IMR-90 (cell line): ENCODE results near the gene NISCH. TPM values are rescaled to one million over a fixed set of nuclear protein-coding genes. Genes with fewer than 3 reads are reported as not detected.
A peak's percentile ranks its signal among the peaks of the same experiment; 100 is the strongest.

Experiments
- ATAC-seq: fragments of 200-7000 bp; cut with Tn5 transposase; 2 replicates; pipeline ENCODE4 v1.9.1; 2020; ENCODE audit warnings: low read depth, mild to moderate bottlenecking, moderate library complexity
- BruUV-seq: library from RNA; stranded (reverse); fragments of 400-500 nt; replicated peaks from 2 replicates; lab custom pipeline; 2021; lab: Mats Ljungman, UMichigan
- CTCF ChIA-PET: fragments of 300-600 bp; formaldehyde crosslinking; extraction: SDS; loops from one replicate; lab custom pipeline; 2021; ENCODE audit warnings: antibody characterized with exemption; lab: Yijun Ruan, JAX
- POLR2A ChIA-PET: fragments of 300-600 bp; sonication (Branson Sonifier 250); formaldehyde crosslinking; loops from one replicate; lab custom pipeline; 2022; ENCODE audit warnings: antibody characterized with exemption; ENCODE audit not compliant: unreplicated experiment; lab: Charles Lee
- DNase-seq: peaks from one replicate; pipeline ENCODE4 v3.0.0; 2013
- H2AFZ ChIP-seq: replicated peaks from 2 replicates; pipeline ENCODE3; 2013; ENCODE audit warnings: low read length, mild to moderate bottlenecking; ENCODE audit not compliant: poor library complexity
- H2AK5ac ChIP-seq: 2 replicates; pipeline ENCODE4 v1.6.1; 2013; ENCODE audit warnings: low read depth, low read length, inconsistent platforms
- H2AK9ac ChIP-seq: replicated peaks from 2 replicates; pipeline ENCODE3; 2013; ENCODE audit warnings: mild to moderate bottlenecking, low read depth, low read length, moderate library complexity; ENCODE audit not compliant: poor library complexity
- H2BK120ac ChIP-seq: 2 replicates; pipeline ENCODE4 v1.6.1; 2013; ENCODE audit warnings: low read depth, low read length, inconsistent platforms
- H2BK15ac ChIP-seq: 3 replicates; pipeline ENCODE4 v1.6.1; 2013; ENCODE audit warnings: low read depth, low read length, inconsistent platforms
- H2BK20ac ChIP-seq: 2 replicates; pipeline ENCODE4 v1.6.1; 2013; ENCODE audit warnings: low read depth, mild to moderate bottlenecking, inconsistent platforms, low read length, moderate library complexity
- H2BK5ac ChIP-seq: 2 replicates; pipeline ENCODE4 v1.6.1; 2013; ENCODE audit warnings: mild to moderate bottlenecking, low read depth, low read length, inconsistent platforms; ENCODE audit not compliant: poor library complexity, severe bottlenecking
- H3K14ac ChIP-seq: replicated peaks from 2 replicates; pipeline ENCODE4 v1.6.1; 2013; ENCODE audit warnings: low read depth, low read length, inconsistent platforms
- H3K18ac ChIP-seq: 2 replicates; pipeline ENCODE4 v1.6.1; 2013; ENCODE audit warnings: low read depth, low read length, control low read depth
- H3K23ac ChIP-seq: 2 replicates; pipeline ENCODE4 v1.6.1; 2013; ENCODE audit warnings: low read depth, low read length, inconsistent platforms
- H3K27ac ChIP-seq: 2 replicates; pipeline ENCODE4 v1.5.1; 2013; ENCODE audit warnings: mild to moderate bottlenecking, control low read depth, low read length; ENCODE audit not compliant: insufficient read depth
- H3K27me3 ChIP-seq: 2 replicates; pipeline ENCODE4 v1.6.1; 2013; ENCODE audit warnings: low read length; ENCODE audit not compliant: control insufficient read depth, insufficient read depth
- H3K36me3 ChIP-seq: 2 replicates; pipeline ENCODE4 v1.6.1; 2013; ENCODE audit warnings: low read length, mixed read lengths; ENCODE audit not compliant: control insufficient read depth, insufficient read depth
- H3K4ac ChIP-seq: 2 replicates; pipeline ENCODE4 v1.6.1; 2013; ENCODE audit warnings: low read depth, low read length, inconsistent platforms
- H3K4me1 ChIP-seq: 2 replicates; pipeline ENCODE4 v1.6.1; 2013; ENCODE audit warnings: low read length, mixed read lengths; ENCODE audit not compliant: control insufficient read depth, insufficient read depth
- H3K4me2 ChIP-seq: 2 replicates; pipeline ENCODE4 v1.6.1; 2013; ENCODE audit warnings: low read depth, mild to moderate bottlenecking, control low read depth, low read length, moderate library complexity
- H3K4me3 ChIP-seq: 2 replicates; pipeline ENCODE4 v1.5.1; 2013; ENCODE audit warnings: low read depth, mild to moderate bottlenecking, control low read depth, low read length, moderate library complexity; ENCODE audit not compliant: insufficient read depth
- H3K56ac ChIP-seq: 2 replicates; pipeline ENCODE4 v1.6.1; 2013; ENCODE audit warnings: low read length, inconsistent platforms; ENCODE audit not compliant: insufficient read depth; ENCODE audit errors: extremely low read depth
- H3K79me1 ChIP-seq, 2 experiments: 2 replicates each; pipeline ENCODE4 v1.6.1; 2013; ENCODE audit warnings: low read length in 2 of 2, inconsistent platforms in 1 of 2, low read depth in 1 of 2
- H3K9ac ChIP-seq: 2 replicates; pipeline ENCODE4 v1.6.1; 2013; ENCODE audit warnings: low read depth, low read length, control low read depth
- H3K9me1 ChIP-seq: 2 replicates; pipeline ENCODE4 v1.6.1; 2013; ENCODE audit warnings: low read length, inconsistent platforms; ENCODE audit not compliant: insufficient read depth
- H3K9me3 ChIP-seq: 2 replicates; pipeline ENCODE4 v1.6.1; 2013; ENCODE audit warnings: low read length; ENCODE audit not compliant: control insufficient read depth, insufficient read depth
- H4K20me1 ChIP-seq: 2 replicates; pipeline ENCODE4 v1.6.1; 2013; ENCODE audit warnings: low read length, inconsistent platforms; ENCODE audit not compliant: insufficient read depth
- H4K5ac ChIP-seq: 2 replicates; pipeline ENCODE4 v1.6.1; 2013; ENCODE audit warnings: mild to moderate bottlenecking, low read depth, low read length, control low read depth
- H4K8ac ChIP-seq, 2 experiments: 2 replicates each; pipeline ENCODE4 v1.6.1; 2013; ENCODE audit warnings: low read depth in 2 of 2, low read length in 2 of 2, control low read depth in 1 of 2, inconsistent platforms in 1 of 2
- H4K91ac ChIP-seq: 2 replicates; pipeline ENCODE4 v1.6.1; 2013; ENCODE audit warnings: low read depth, low read length, inconsistent platforms; ENCODE audit not compliant: insufficient read depth
- BHLHE40 ChIP-seq: fragments of 150-350 bp; IDR thresholded peaks from 2 replicates; pipeline ENCODE4 v1.6.1; 2016; ENCODE audit warnings: mild to moderate bottlenecking, low read depth, low read length
- CTCF ChIP-seq: conservative IDR thresholded peaks from 2 replicates; pipeline ENCODE4 v1.5.1; 2012; ENCODE audit warnings: mild to moderate bottlenecking, low read depth, low read length, improper control_type of control experiment
- ELK1 ChIP-seq: fragments of 150-350 bp; IDR thresholded peaks from 2 replicates; pipeline ENCODE4 v1.6.1; 2016; ENCODE audit warnings: low read depth, mild to moderate bottlenecking, low read length, moderate library complexity, borderline replicate concordance
- MAFK ChIP-seq: IDR thresholded peaks from 2 replicates; pipeline ENCODE4 v1.6.1; 2012; ENCODE audit warnings: low read depth, low read length, improper control_type of control experiment
- MAZ ChIP-seq: IDR thresholded peaks from 2 replicates; pipeline ENCODE4 v1.6.1; 2012; ENCODE audit warnings: low read depth, mild to moderate bottlenecking, low read length, improper control_type of control experiment, moderate library complexity, borderline replicate concordance
- MXI1 ChIP-seq: IDR thresholded peaks from 2 replicates; pipeline ENCODE4 v1.6.1; 2012; ENCODE audit warnings: low read depth, mild to moderate bottlenecking, low read length, moderate library complexity, borderline replicate concordance
- NFE2L2 ChIP-seq: fragments of 150-350 bp; IDR thresholded peaks from 2 replicates; pipeline ENCODE4 v1.6.1; 2016; ENCODE audit warnings: low read depth, mild to moderate bottlenecking, low read length
- POLR2A ChIP-seq: IDR thresholded peaks from 2 replicates; pipeline ENCODE4 v1.6.1; 2012; ENCODE audit warnings: mild to moderate bottlenecking, low read depth, low read length
- RAD21 ChIP-seq: IDR thresholded peaks from 2 replicates; pipeline ENCODE4 v1.6.1; 2012; ENCODE audit warnings: low read length, improper control_type of control experiment
- RCOR1 ChIP-seq: IDR thresholded peaks from 2 replicates; pipeline ENCODE4 v1.6.1; 2012; ENCODE audit warnings: mild to moderate bottlenecking, low read length, improper control_type of control experiment; ENCODE audit not compliant: insufficient replicate concordance
- RFX5 ChIP-seq: IDR thresholded peaks from 2 replicates; pipeline ENCODE4 v1.8.0; 2012; ENCODE audit warnings: low read depth, mild to moderate bottlenecking, low read length, moderate library complexity
- SMC3 ChIP-seq: fragments of 150-350 bp; IDR thresholded peaks from 2 replicates; pipeline ENCODE4 v1.6.1; 2016; ENCODE audit warnings: low read depth, mild to moderate bottlenecking, antibody characterized with exemption, low read length, moderate library complexity
- USF2 ChIP-seq: fragments of 150-350 bp; IDR thresholded peaks from 2 replicates; pipeline ENCODE4 v1.6.1; 2017; ENCODE audit warnings: mild to moderate bottlenecking, antibody characterized with exemption, low read length, low read depth
- WGBS, 2 experiments: methylation state at CpG; one replicate each; pipeline versions ENCODE4 v1.1.5 to v1.1.7; 2013; ENCODE audit warnings: missing lambda C conversion rate in 2 of 2; ENCODE audit not compliant: insufficient read length in 1 of 2; ENCODE audit errors: extremely low coverage in 2 of 2; 5-methylcytosine and 5-hydroxymethylcytosine counted together
- dilution Hi-C: fragments of 300-500 bp; cut with HindIII; formaldehyde crosslinking; loops from one replicate; pipeline ENCODE4 v1.14.3; 2018; ENCODE audit warnings: low sequenced_read_pairs; ENCODE audit not compliant: unreplicated experiment
- in situ Hi-C: fragments of 300-500 bp; cut with MboI; formaldehyde crosslinking; loops from 3 replicates; pipeline ENCODE4 v1.14.3; 2019; ENCODE audit warnings: low sequenced_read_pairs, inconsistent platforms, mixed read lengths
- intact Hi-C: fragments of 100-400 bp; cut with micrococcal nuclease; formaldehyde crosslinking; loops from 2 replicates; pipeline ENCODE4 v1.10.0; 2022
- polyA plus RNA-seq, 3 experiments: library from polyadenylated mRNA; depleted of rRNA; stranded (reverse); fragments of >200 nt; gene quantifications; 2 replicates each; pipeline ENCODE4 v1.2.3, GENCODE V29; 2012; ENCODE audit warnings: low replicate concordance in 1 of 3
- total RNA-seq: library from RNA; depleted of rRNA; stranded (reverse); fragments of >200 nt; gene quantifications from 2 replicates; pipeline ENCODE4 v1.2.3, GENCODE V29; 2012

Gene NISCH
- total and polyA plus RNA-seq, 2 of the 4 experiments (the other 2 are of a cell fraction): 36.9 to 86.0 TPM

- Histone ChIP-seq H3K18ac (peak within 1 kb of the TSS; percentile 23), H3K4ac (peak within 1 kb of the TSS; percentile 89), H3K4me2 (peak within 1 kb of the TSS; percentile 98), H4K8ac (peak within 1 kb of the TSS; percentile 89 to 96), H3K27me3 (no peaks in the 10 kb centered on the region), H3K36me3 (peaks cover 7% of the 10 kb centered on the region), H2BK20ac (peak within 1 kb of the TSS; percentile 15; the same call in 1 of the 2 replicates), H4K5ac (peak within 1 kb of the TSS; percentile 73), H3K56ac (peak within 1 kb of the TSS; percentile 78), H3K9ac (peak within 1 kb of the TSS; percentile 89), H2BK120ac (peak within 1 kb of the TSS; percentile 38), H4K20me1 (peaks cover 36% of the 10 kb centered on the region), H2AK5ac (peak within 1 kb of the TSS; percentile 91), H3K4me3 (peak within 1 kb of the TSS; percentile 81), H2AK9ac (peak within 1 kb of the TSS; percentile 94), H3K79me1 (peaks cover 33 to 79% of the 10 kb centered on the region in 2 experiments), H3K23ac (peak within 1 kb of the TSS; percentile 91), H3K27ac (peak within 1 kb of the TSS; percentile 83), H2BK5ac (peak within 1 kb of the TSS; percentile 70), H3K9me3 (no peaks in the 10 kb centered on the region), H2BK15ac (no peak within 1 kb of the TSS; the same call in 2 of the 3 replicates), H2AFZ (peak within 1 kb of the TSS; percentile 95), H3K14ac (peak within 1 kb of the TSS; percentile 90), H4K91ac (peak within 1 kb of the TSS; percentile 64), H3K9me1 (peaks cover 27% of the 10 kb centered on the region), H3K4me1 (peaks cover 23% of the 10 kb centered on the region)
- WGBS, 2 experiments: 0% methylated on average over 39 of the region's 65 CpGs; no CpG with 5 or more reads in 1 of the 2 experiments
- peak; percentile 79 for ATAC-seq
- POLR2A ChIA-PET: interaction anchor here (0.8 kb wide), 1 partner anchor 15 kb away, joined by 3 read pairs; no protein-coding TSS in a partner anchor
- in situ Hi-C loops: no loop called here
- peak; percentile 98 for DNase-seq
- intact Hi-C loops: loop anchor here (2.0 kb wide), 1 partner anchor 64 kb away; no protein-coding TSS in a partner anchor
- dilution Hi-C loops: no loop called here
- CTCF ChIA-PET: no interaction called here
- no TSS peak for BruUV-seq
- no peak for TF ChIP-seq MAFK
- TF ChIP-seq USF2: peak; percentile 95
- peak; percentile 98 for TF ChIP-seq POLR2A
- TF ChIP-seq RFX5: no peak
- TF ChIP-seq RCOR1: no peak
- peak; percentile 71 for TF ChIP-seq BHLHE40
- TF ChIP-seq ELK1: no peak
- TF ChIP-seq NFE2L2: no peak
- no peak for TF ChIP-seq CTCF
- TF ChIP-seq MAZ: peak; percentile 46; the same call in 1 of the 2 replicates
- TF ChIP-seq SMC3: no peak
- no peak for TF ChIP-seq RAD21
- TF ChIP-seq MXI1: peak; percentile 90; the same call in 1 of the 2 replicates
Observed at GRCh38 chr3:52536369-52537164, 81.2 kb downstream of the NISCH start, which contains the start of gene UQCC5. Gene UQCC5 (plus strand): TSS chr3:52536605. CDS start chr3:52536756, 151 bp downstream.
